IMR-90 (cell line): ENCODE measurements around the gene ACTR1A. TPM values are rescaled to one million over a fixed set of nuclear protein-coding genes. Genes with fewer than 3 reads are reported as not detected.

Source experiments
- ATAC-seq: fragments of 200-7000 bp; cut with Tn5 transposase; 2 replicates; pipeline ENCODE4 v1.9.1; 2020; ENCODE audit warnings: low read depth, mild to moderate bottlenecking, moderate library complexity
- BruUV-seq: library from RNA; stranded (reverse); fragments of 400-500 nt; replicated peaks from 2 replicates; lab custom pipeline; 2021; lab: Mats Ljungman, UMichigan
- CTCF ChIA-PET: fragments of 300-600 bp; formaldehyde crosslinking; extraction: SDS; loops from one replicate; lab custom pipeline; 2021; ENCODE audit warnings: antibody characterized with exemption; lab: Yijun Ruan, JAX
- POLR2A ChIA-PET: fragments of 300-600 bp; sonication (Branson Sonifier 250); formaldehyde crosslinking; loops from one replicate; lab custom pipeline; 2022; ENCODE audit warnings: antibody characterized with exemption; ENCODE audit not compliant: unreplicated experiment; lab: Charles Lee
- DNase-seq: peaks from one replicate; pipeline ENCODE4 v3.0.0; 2013
- H2AFZ ChIP-seq: replicated peaks from 2 replicates; pipeline ENCODE3; 2013; ENCODE audit warnings: low read length, mild to moderate bottlenecking; ENCODE audit not compliant: poor library complexity
- H2AK5ac ChIP-seq: 2 replicates; pipeline ENCODE4 v1.6.1; 2013; ENCODE audit warnings: low read depth, low read length, inconsistent platforms
- H2AK9ac ChIP-seq: replicated peaks from 2 replicates; pipeline ENCODE3; 2013; ENCODE audit warnings: mild to moderate bottlenecking, low read depth, low read length, moderate library complexity; ENCODE audit not compliant: poor library complexity
- H2BK120ac ChIP-seq: 2 replicates; pipeline ENCODE4 v1.6.1; 2013; ENCODE audit warnings: low read depth, low read length, inconsistent platforms
- H2BK15ac ChIP-seq: 3 replicates; pipeline ENCODE4 v1.6.1; 2013; ENCODE audit warnings: low read depth, low read length, inconsistent platforms
- H2BK20ac ChIP-seq: 2 replicates; pipeline ENCODE4 v1.6.1; 2013; ENCODE audit warnings: low read depth, mild to moderate bottlenecking, inconsistent platforms, low read length, moderate library complexity
- H2BK5ac ChIP-seq: 2 replicates; pipeline ENCODE4 v1.6.1; 2013; ENCODE audit warnings: mild to moderate bottlenecking, low read depth, low read length, inconsistent platforms; ENCODE audit not compliant: poor library complexity, severe bottlenecking
- H3K14ac ChIP-seq: replicated peaks from 2 replicates; pipeline ENCODE4 v1.6.1; 2013; ENCODE audit warnings: low read depth, low read length, inconsistent platforms
- H3K18ac ChIP-seq: 2 replicates; pipeline ENCODE4 v1.6.1; 2013; ENCODE audit warnings: low read depth, low read length, control low read depth
- H3K23ac ChIP-seq: 2 replicates; pipeline ENCODE4 v1.6.1; 2013; ENCODE audit warnings: low read depth, low read length, inconsistent platforms
- H3K27ac ChIP-seq: 2 replicates; pipeline ENCODE4 v1.5.1; 2013; ENCODE audit warnings: mild to moderate bottlenecking, control low read depth, low read length; ENCODE audit not compliant: insufficient read depth
- H3K27me3 ChIP-seq: 2 replicates; pipeline ENCODE4 v1.6.1; 2013; ENCODE audit warnings: low read length; ENCODE audit not compliant: control insufficient read depth, insufficient read depth
- H3K36me3 ChIP-seq: 2 replicates; pipeline ENCODE4 v1.6.1; 2013; ENCODE audit warnings: low read length, mixed read lengths; ENCODE audit not compliant: control insufficient read depth, insufficient read depth
- H3K4ac ChIP-seq: 2 replicates; pipeline ENCODE4 v1.6.1; 2013; ENCODE audit warnings: low read depth, low read length, inconsistent platforms
- H3K4me1 ChIP-seq: 2 replicates; pipeline ENCODE4 v1.6.1; 2013; ENCODE audit warnings: low read length, mixed read lengths; ENCODE audit not compliant: control insufficient read depth, insufficient read depth
- H3K4me2 ChIP-seq: 2 replicates; pipeline ENCODE4 v1.6.1; 2013; ENCODE audit warnings: low read depth, mild to moderate bottlenecking, control low read depth, low read length, moderate library complexity
- H3K4me3 ChIP-seq: 2 replicates; pipeline ENCODE4 v1.5.1; 2013; ENCODE audit warnings: low read depth, mild to moderate bottlenecking, control low read depth, low read length, moderate library complexity; ENCODE audit not compliant: insufficient read depth
- H3K56ac ChIP-seq: 2 replicates; pipeline ENCODE4 v1.6.1; 2013; ENCODE audit warnings: low read length, inconsistent platforms; ENCODE audit not compliant: insufficient read depth; ENCODE audit errors: extremely low read depth
- H3K79me1 ChIP-seq, 2 experiments: 2 replicates each; pipeline ENCODE4 v1.6.1; 2013; ENCODE audit warnings: low read length in 2 of 2, inconsistent platforms in 1 of 2, low read depth in 1 of 2
- H3K9ac ChIP-seq: 2 replicates; pipeline ENCODE4 v1.6.1; 2013; ENCODE audit warnings: low read depth, low read length, control low read depth
- H3K9me1 ChIP-seq: 2 replicates; pipeline ENCODE4 v1.6.1; 2013; ENCODE audit warnings: low read length, inconsistent platforms; ENCODE audit not compliant: insufficient read depth
- H3K9me3 ChIP-seq: 2 replicates; pipeline ENCODE4 v1.6.1; 2013; ENCODE audit warnings: low read length; ENCODE audit not compliant: control insufficient read depth, insufficient read depth
- H4K20me1 ChIP-seq: 2 replicates; pipeline ENCODE4 v1.6.1; 2013; ENCODE audit warnings: low read length, inconsistent platforms; ENCODE audit not compliant: insufficient read depth
- H4K5ac ChIP-seq: 2 replicates; pipeline ENCODE4 v1.6.1; 2013; ENCODE audit warnings: mild to moderate bottlenecking, low read depth, low read length, control low read depth
- H4K8ac ChIP-seq, 2 experiments: 2 replicates each; pipeline ENCODE4 v1.6.1; 2013; ENCODE audit warnings: low read depth in 2 of 2, low read length in 2 of 2, control low read depth in 1 of 2, inconsistent platforms in 1 of 2
- H4K91ac ChIP-seq: 2 replicates; pipeline ENCODE4 v1.6.1; 2013; ENCODE audit warnings: low read depth, low read length, inconsistent platforms; ENCODE audit not compliant: insufficient read depth
- BHLHE40 ChIP-seq: fragments of 150-350 bp; IDR thresholded peaks from 2 replicates; pipeline ENCODE4 v1.6.1; 2016; ENCODE audit warnings: mild to moderate bottlenecking, low read depth, low read length
- CEBPB ChIP-seq: IDR thresholded peaks from 2 replicates; pipeline ENCODE4 v1.6.1; 2012; ENCODE audit warnings: low read depth, low read length, improper control_type of control experiment
- CHD1 ChIP-seq: IDR thresholded peaks from 2 replicates; pipeline ENCODE4 v1.6.1; 2012; ENCODE audit warnings: low read depth, low read length, improper control_type of control experiment
- FOS ChIP-seq: fragments of 150-350 bp; IDR thresholded peaks from 2 replicates; pipeline ENCODE4 v1.6.1; 2016; ENCODE audit warnings: low read depth, low read length
- MAFK ChIP-seq: IDR thresholded peaks from 2 replicates; pipeline ENCODE4 v1.6.1; 2012; ENCODE audit warnings: low read depth, low read length, improper control_type of control experiment
- MAZ ChIP-seq: IDR thresholded peaks from 2 replicates; pipeline ENCODE4 v1.6.1; 2012; ENCODE audit warnings: low read depth, mild to moderate bottlenecking, low read length, improper control_type of control experiment, moderate library complexity, borderline replicate concordance
- MXI1 ChIP-seq: IDR thresholded peaks from 2 replicates; pipeline ENCODE4 v1.6.1; 2012; ENCODE audit warnings: low read depth, mild to moderate bottlenecking, low read length, moderate library complexity, borderline replicate concordance
- NFE2L2 ChIP-seq: fragments of 150-350 bp; IDR thresholded peaks from 2 replicates; pipeline ENCODE4 v1.6.1; 2016; ENCODE audit warnings: low read depth, mild to moderate bottlenecking, low read length
- POLR2A ChIP-seq: IDR thresholded peaks from 2 replicates; pipeline ENCODE4 v1.6.1; 2012; ENCODE audit warnings: mild to moderate bottlenecking, low read depth, low read length
- RAD21 ChIP-seq: IDR thresholded peaks from 2 replicates; pipeline ENCODE4 v1.6.1; 2012; ENCODE audit warnings: low read length, improper control_type of control experiment
- RCOR1 ChIP-seq: IDR thresholded peaks from 2 replicates; pipeline ENCODE4 v1.6.1; 2012; ENCODE audit warnings: mild to moderate bottlenecking, low read length, improper control_type of control experiment; ENCODE audit not compliant: insufficient replicate concordance
- SMC3 ChIP-seq: fragments of 150-350 bp; IDR thresholded peaks from 2 replicates; pipeline ENCODE4 v1.6.1; 2016; ENCODE audit warnings: low read depth, mild to moderate bottlenecking, antibody characterized with exemption, low read length, moderate library complexity
- USF2 ChIP-seq: fragments of 150-350 bp; IDR thresholded peaks from 2 replicates; pipeline ENCODE4 v1.6.1; 2017; ENCODE audit warnings: mild to moderate bottlenecking, antibody characterized with exemption, low read length, low read depth
- WGBS, 2 experiments: methylation state at CpG; one replicate each; pipeline versions ENCODE4 v1.1.5 to v1.1.7; 2013; ENCODE audit warnings: missing lambda C conversion rate in 2 of 2; ENCODE audit not compliant: insufficient read length in 1 of 2; ENCODE audit errors: extremely low coverage in 2 of 2; 5-methylcytosine and 5-hydroxymethylcytosine counted together
- dilution Hi-C: fragments of 300-500 bp; cut with HindIII; formaldehyde crosslinking; loops from one replicate; pipeline ENCODE4 v1.14.3; 2018; ENCODE audit warnings: low sequenced_read_pairs; ENCODE audit not compliant: unreplicated experiment
- in situ Hi-C: fragments of 300-500 bp; cut with MboI; formaldehyde crosslinking; loops from 3 replicates; pipeline ENCODE4 v1.14.3; 2019; ENCODE audit warnings: low sequenced_read_pairs, inconsistent platforms, mixed read lengths
- intact Hi-C: fragments of 100-400 bp; cut with micrococcal nuclease; formaldehyde crosslinking; loops from 2 replicates; pipeline ENCODE4 v1.10.0; 2022
- polyA plus RNA-seq, 3 experiments: library from polyadenylated mRNA; depleted of rRNA; stranded (reverse); fragments of >200 nt; gene quantifications; 2 replicates each; pipeline ENCODE4 v1.2.3, GENCODE V29; 2012; ENCODE audit warnings: low replicate concordance in 1 of 3
- total RNA-seq: library from RNA; depleted of rRNA; stranded (reverse); fragments of >200 nt; gene quantifications from 2 replicates; pipeline ENCODE4 v1.2.3, GENCODE V29; 2012
- TF ChIP-seq, protein P1 (sequence below): conservative IDR thresholded peaks from 2 replicates; pipeline ENCODE4 v1.5.1; 2012; ENCODE audit warnings: mild to moderate bottlenecking, low read depth, low read length, improper control_type of control experiment

Gene ACTR1A
- total and polyA plus RNA-seq, 2 of the 4 experiments (the other 2 are of a cell fraction), result 142 to 157 TPM

DNA sequence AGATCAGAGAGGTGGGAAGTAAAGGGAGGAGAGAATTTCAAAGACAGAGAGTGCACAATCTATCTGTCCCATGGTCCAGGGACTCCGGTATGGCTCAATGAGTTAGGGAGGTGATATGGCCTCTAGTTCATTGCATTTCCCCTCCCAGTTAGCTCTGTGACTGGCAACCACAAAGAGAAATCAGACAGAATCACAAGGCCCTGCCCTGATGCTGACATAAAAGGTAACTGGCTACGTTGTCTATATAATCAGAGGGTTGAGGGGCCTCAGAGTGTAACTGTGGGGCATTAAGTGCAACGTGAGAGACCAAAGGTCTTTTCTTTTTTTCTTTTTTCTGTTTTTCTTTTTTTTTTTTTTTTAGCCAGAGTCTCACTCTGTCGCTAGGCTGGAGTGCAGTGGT, 43.9 kb downstream of the ACTR1A start (continued):
- no peak for TF ChIP-seq USF2
- TF ChIP-seq RAD21, result no peak

DNA sequence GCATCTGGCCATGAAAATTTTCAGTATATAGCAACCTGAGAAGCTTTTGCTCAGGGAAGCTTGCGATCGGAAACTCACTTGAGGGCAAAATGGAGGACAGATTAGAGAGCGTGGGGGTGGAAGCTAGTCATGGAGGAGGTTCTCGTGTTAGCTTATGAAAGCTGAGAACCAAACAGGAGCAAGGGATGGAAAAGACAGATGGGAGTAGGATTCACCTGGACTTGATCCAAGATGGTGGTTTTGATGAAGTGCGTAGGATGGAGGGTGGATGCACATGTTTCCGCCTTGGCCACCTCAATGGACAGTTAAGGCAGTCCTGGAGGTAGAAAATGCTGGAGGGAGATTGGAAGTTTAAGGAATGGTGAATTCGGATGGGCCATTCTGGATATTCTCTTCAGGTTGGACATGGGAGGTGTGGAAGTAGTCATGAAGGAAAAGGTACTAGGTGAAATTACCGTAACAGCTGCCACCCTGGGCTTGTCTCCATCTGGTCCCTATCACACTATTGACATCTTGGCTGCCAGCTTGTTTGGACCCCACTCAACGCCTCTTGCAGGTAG, 44.8 kb downstream of the ACTR1A start:
- Histone ChIP-seq H3K36me3 (no peaks in the 10 kb centered on the region), H2AK9ac (no peak overlapping the region), H3K4me3 (no peak overlapping the region), H2AFZ (no peak overlapping the region), H3K27me3 (peaks cover 13% of the 10 kb centered on the region), H2BK15ac (no peak overlapping the region), H3K4me1 (peaks cover 15% of the 10 kb centered on the region), H2BK120ac (no peak overlapping the region), H3K9me1 (peaks cover 15% of the 10 kb centered on the region), H3K4ac (no peak overlapping the region), H3K9me3 (no peaks in the 10 kb centered on the region), H3K9ac (no peak overlapping the region), H4K5ac (no peak overlapping the region), H4K91ac (no peak overlapping the region), H3K23ac (no peak overlapping the region), H2AK5ac (peak overlapping the region; percentile 10; the same call in 1 of the 2 replicates), H2BK20ac (no peak overlapping the region), H4K8ac (no peak overlapping the region), H2BK5ac (no peak overlapping the region), H3K79me1 (no peaks in the 10 kb centered on the region; a peak in 1 of 4 replicates), H3K18ac (no peak overlapping the region), H3K4me2 (no peak overlapping the region), H3K27ac (no peak overlapping the region), H4K20me1 (no peaks in the 10 kb centered on the region; the same call in 1 of the 2 replicates), H3K14ac (no peak overlapping the region), H3K56ac (no peak overlapping the region)
- BruUV-seq, result no TSS peak
- POLR2A ChIA-PET, result no interaction called here
- DNase-seq (no peak), ATAC-seq (no peak)
- in situ Hi-C loops (no loop called here), intact Hi-C loops (no loop called here), dilution Hi-C loops (no loop called here)
- WGBS, 2 experiments, result 89% methylated on average over 7 of the region's 9 CpGs; no CpG with 5 or more reads in 1 of the 2 experiments
- TF ChIP-seq, protein P1, sequence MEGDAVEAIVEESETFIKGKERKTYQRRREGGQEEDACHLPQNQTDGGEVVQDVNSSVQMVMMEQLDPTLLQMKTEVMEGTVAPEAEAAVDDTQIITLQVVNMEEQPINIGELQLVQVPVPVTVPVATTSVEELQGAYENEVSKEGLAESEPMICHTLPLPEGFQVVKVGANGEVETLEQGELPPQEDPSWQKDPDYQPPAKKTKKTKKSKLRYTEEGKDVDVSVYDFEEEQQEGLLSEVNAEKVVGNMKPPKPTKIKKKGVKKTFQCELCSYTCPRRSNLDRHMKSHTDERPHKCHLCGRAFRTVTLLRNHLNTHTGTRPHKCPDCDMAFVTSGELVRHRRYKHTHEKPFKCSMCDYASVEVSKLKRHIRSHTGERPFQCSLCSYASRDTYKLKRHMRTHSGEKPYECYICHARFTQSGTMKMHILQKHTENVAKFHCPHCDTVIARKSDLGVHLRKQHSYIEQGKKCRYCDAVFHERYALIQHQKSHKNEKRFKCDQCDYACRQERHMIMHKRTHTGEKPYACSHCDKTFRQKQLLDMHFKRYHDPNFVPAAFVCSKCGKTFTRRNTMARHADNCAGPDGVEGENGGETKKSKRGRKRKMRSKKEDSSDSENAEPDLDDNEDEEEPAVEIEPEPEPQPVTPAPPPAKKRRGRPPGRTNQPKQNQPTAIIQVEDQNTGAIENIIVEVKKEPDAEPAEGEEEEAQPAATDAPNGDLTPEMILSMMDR, result no peak
- no peak for TF ChIP-seq CHD1
- no peak for TF ChIP-seq POLR2A
- no peak for TF ChIP-seq FOS
- TF ChIP-seq RAD21, result no peak
- no peak for TF ChIP-seq MAFK
- TF ChIP-seq RCOR1, result no peak
- TF ChIP-seq NFE2L2, result no peak
- TF ChIP-seq MAZ, result no peak
- TF ChIP-seq SMC3, result no peak
- TF ChIP-seq CEBPB, result no peak
- no peak for TF ChIP-seq BHLHE40
- TF ChIP-seq MXI1, result no peak
- no peak for TF ChIP-seq USF2
- CTCF ChIA-PET, result no interaction called here
